Activated CD8-positive, alpha-beta memory T cell treated with anti-CD3 and anti-CD28 coated beads for 36 hours (primary cell): ENCODE results near the gene MACROD2. TPM values are rescaled to one million over a fixed set of nuclear protein-coding genes. Genes with fewer than 3 reads are reported as not detected.

Experiments
- CTCF ChIA-PET: fragments of 350-600 bp; sonication (Branson Sonifier 250); formaldehyde crosslinking; loops from one replicate; lab custom pipeline; 2021; ENCODE audit warnings: antibody characterized with exemption; lab: Charles Lee
- POLR2A ChIA-PET: fragments of 350-600 bp; sonication (Branson Sonifier 250); formaldehyde crosslinking; loops from one replicate; lab custom pipeline; 2021; ENCODE audit warnings: antibody characterized with exemption; lab: Charles Lee
- total RNA-seq, 2 experiments: library from RNA; stranded (reverse); gene quantifications; one replicate each; pipeline ENCODE4 v1.2.3, GENCODE V29; 2021

Gene MACROD2
- total RNA-seq, 2 experiments from 2014 or later, result not detected

DNA sequence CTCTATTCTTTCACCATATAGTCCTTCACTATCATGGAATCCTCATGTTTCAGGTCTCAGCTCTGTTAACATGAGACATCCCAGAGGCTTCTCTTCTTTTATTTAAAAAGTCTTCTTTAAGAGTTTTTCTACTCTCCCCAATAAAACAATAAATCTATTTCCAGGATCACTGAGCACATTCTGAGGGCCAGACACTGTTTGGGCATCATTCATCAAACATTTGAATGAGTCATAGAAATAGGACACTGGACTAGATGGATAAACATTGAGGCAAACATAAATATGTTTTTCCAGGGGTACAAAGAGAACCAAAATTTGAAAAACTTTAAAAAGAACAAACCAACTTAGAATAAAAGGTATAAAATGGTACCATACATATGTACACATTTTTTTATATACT, 2023.6 kb downstream of the MACROD2 start:
- POLR2A ChIA-PET, result no interaction called here
- CTCF ChIA-PET, result no interaction called here

DNA sequence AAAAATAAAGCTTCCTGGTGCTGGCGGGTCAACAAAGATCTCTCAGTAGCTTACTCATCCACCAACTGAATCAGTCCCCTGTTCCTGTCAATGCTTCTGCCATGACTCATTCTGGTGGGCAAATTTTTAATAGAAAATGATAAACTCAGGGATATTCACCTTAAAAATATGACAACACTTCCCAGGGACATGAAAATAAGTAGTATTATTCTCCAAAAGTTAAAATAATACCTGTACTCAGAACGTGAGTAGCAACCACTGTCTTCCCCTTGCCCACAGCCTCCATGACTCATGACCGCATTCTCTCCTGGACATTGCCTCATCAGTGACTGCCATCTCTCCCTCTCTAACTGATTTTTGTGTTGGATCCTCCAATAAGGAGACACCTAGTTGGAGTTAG, 2025.7 kb downstream of the MACROD2 start:
- ChIA-PET POLR2A (no interaction called here), CTCF (no interaction called here)

DNA sequence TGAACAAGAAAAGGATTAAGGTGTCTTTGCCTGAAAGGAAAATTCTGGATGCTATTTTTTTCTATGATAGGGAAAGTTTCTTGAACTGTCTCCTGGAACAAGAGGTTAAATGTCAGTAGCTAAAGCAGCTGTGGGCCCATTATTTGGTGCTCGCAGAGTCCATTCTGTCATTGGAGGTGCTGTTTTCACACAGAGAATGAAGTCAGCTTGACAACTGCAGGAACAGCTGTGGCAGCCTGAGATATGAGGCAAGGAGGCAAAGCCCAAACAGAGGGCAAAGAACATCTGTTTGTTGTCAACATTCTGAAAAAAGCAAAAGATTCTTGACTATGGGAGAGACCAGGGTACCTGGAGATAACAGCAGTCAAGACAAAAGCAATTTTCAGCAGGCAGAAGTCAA, 2029.8 kb downstream of the MACROD2 start:
- POLR2A ChIA-PET, result no interaction called here
- CTCF ChIA-PET, result no interaction called here

DNA sequence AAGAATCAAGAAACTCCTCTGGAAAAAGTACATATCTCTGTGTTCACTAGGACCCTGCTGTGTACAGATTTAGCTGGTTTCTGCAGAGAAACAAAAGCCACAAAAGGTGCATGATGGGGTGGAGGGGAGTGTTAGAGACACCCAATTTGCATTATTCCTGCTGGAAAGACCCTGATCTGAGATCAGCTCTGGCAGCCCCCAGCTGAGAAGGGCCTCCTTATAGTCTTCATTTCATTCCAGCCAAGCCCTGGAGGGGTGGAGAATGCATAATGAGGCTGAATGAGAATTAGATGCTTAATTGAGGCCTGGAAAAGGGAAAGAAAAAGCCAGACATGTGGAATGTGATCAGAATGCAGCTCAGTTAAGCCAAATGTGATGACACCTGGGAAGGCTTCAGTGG, 2032.4 kb downstream of the MACROD2 start:
- CTCF ChIA-PET, result no interaction called here
- POLR2A ChIA-PET, result no interaction called here

DNA sequence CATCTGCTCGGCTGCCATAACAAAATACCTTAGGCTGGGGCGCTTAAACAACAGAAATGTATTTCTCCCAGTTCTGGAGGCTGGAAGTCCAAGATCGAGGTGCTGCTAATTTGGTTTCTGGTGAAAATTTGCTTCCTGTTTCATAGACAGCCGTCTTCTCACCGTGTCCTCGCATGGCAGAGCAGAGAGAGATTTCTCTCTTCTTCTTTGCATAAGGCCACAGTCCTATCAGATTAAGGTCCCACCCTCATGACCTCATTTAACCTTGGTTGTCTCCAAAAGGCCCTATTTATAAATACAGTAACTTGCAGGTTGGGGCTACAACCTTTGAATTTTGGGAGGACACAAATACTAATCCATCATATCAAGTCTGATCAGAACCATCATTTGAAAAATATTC, 2033.6 kb downstream of the MACROD2 start:
- ChIA-PET CTCF (no interaction called here), POLR2A (no interaction called here)

DNA sequence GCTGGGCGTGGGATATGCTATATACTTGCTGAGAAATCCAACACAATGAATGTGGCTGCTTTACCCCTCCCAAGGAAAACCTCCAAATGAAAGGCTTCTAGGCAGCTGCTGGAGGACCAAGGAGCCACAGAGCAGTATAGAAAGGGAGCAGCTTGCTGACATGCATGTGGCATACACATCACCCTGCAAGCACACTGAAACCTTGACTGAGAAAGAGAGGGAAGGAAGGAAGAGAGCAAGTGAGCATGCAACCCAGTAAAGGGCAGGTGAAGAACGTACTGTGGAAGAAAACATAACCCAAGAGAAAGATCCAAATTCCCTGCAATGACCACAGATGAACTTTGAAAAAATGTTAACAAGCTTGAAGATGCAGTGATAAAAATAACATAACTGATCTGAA, 2034.9 kb downstream of the MACROD2 start:
- POLR2A ChIA-PET, result no interaction called here
- CTCF ChIA-PET, result no interaction called here

DNA sequence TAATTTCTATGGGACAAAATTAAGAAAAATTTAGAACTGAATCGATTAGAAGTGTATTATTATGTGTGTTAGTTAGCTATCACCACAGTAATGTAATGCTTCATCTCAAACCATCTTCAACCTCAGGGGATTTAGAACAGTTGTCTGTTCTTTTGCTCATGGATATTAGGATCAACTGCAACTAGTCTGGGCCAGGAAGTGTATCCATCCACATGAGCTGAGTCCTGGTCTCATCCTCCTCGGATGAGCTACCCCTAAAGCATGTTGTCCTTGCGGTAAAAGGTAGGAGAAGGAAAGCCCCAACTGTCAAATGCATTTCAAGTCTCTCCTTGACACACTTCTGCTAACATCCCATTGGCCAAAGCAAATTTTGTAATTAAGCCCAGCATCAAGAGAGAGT, 2040.3 kb downstream of the MACROD2 start:
- ChIA-PET POLR2A (no interaction called here), CTCF (no interaction called here)

DNA sequence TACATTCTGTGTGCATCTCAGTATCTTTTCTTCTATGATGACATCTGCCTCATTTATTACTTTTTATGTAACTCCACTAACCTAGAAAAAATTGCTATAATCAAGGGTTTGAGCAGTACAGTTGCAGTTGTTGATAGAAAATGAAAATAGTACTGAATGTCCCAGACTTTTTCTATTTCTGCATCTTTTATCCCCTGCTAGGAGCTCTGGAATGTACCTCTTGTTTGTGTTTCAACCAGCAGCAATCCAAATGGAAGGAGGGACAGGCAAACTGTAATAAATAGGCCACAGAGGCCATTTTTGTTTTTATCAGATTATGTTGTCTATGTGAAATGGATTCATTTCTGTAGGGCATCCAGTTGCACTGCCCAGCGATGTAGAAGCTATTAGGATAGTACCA, 2041.0 kb downstream of the MACROD2 start:
- ChIA-PET CTCF (no interaction called here), POLR2A (no interaction called here)

DNA sequence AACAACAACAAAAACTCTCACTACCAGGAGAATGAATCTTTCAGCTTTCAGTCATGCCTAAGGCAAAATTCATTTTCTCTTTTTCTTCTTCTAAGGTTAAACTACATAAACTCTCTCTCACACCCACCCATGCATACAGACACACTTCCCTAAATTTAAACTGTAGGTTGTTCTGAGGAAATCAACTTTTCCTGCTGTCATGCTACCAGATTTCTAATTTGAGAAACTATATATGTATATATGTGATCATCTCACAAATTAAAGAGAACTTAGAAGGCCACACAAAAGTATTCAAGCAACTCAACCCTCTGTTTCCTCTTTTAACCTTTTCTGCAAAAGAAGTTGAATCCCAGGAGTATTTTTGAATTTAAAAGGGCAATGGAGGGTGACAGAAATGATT, 2045.4 kb downstream of the MACROD2 start:
- ChIA-PET POLR2A (no interaction called here), CTCF (no interaction called here)

DNA sequence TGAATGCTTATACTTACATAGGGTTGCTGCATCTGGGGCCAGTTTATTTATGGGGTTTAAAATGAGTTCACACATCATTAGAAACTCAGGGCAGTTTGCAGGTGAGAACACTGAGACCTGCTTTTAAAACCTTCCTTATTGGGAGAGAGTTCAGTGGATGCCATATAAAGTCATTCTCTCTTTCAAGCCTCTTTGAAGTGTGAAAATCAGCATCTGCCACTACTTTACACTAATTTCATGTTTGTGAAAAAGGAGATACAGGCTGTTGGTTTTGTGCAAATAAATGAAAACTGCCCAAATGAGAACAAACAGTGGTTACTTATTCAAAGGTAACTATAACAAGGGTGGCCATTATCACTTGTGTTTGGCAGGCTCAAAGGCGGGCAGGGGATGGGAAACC, 2047.4 kb downstream of the MACROD2 start:
- ChIA-PET CTCF (no interaction called here), POLR2A (no interaction called here)

DNA sequence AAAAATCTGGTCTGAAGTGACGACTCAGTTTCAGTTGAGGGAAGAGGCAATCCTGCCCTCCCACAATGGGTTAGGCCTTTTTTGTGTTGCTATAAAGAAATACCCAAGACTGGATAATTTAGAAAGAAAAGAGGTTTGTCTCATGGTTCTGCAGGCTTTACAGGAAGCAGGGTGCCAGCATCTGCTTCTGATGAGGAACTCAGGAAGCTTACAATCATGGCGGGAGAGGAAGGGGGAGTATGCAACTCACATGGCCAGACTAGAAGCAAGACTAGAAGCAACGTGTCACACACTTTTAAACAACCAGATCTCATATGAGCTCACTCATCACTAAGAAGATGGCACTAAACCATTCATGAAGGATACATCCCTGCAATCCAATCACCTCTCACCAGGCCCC, 2048.6 kb downstream of the MACROD2 start:
- CTCF ChIA-PET, result no interaction called here

DNA sequence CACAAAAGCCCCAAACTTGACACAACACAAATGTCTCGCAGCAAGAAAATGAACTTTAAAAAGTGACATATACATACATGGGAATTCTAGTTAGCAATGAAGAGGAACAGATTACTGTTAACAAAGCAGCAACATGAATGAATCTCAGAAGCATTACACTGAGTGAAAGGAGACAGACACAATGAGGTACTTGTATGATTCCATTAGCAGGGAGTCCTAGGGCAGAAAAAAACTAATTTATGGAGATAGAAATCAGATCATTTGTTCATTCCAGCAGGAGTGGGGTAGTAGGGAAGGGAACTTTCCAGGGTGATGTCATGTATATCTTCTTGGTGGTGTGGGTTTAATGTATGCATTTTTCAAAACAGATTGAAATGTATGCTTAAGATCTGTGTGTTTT, 2053.6 kb downstream of the MACROD2 start:
- ChIA-PET POLR2A (no interaction called here), CTCF (no interaction called here)

More for the DNA sequence above, 2048.6 kb downstream of the MACROD2 start:
- POLR2A ChIA-PET, result no interaction called here

DNA sequence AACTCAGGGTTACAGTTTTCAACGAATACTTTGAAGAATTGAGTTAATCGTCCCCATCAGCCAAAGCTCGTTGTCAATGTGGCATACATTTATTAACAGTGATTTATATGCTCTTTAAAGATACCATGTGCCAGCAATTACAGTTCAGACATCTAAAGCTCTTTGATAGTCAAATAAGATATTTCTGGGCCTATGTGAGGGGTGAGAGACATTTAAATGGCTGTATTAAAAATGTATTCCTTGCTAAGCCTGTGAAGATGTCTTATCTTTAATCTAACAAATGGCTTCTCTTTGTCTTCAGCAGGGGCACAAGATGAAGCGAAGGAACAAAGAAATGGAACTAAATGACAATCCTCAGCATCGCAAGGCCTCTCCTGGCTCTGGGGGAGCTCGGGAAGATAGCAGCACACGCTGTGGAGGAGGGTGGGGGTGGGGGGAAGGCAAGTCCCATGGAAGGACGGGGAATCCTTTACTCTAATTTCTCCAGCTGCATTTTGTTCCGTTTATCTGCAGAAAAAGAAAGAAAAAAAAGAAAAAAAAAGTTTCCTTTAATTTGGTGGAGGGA, 2054.3 kb downstream of the MACROD2 start:
- CTCF ChIA-PET, result no interaction called here
- POLR2A ChIA-PET, result no interaction called here

DNA sequence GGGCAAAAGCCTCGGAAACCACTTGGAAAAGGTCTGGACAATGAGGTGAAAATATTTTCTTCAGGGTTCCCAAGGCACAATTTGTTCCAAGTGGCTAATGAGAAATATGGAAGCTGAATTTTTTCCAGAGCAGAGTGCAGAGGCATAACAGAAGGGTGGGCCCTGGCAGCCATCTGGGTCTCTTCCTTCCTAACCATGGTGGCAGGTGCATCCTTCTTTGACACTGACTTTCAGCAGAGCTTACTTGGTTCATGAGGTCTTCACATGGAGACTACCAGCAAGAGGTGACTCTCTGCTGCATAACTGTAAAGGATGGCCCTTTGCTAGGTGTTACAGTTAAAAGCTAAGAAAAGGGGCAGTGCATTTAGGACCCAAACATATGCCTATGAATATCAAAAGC, 2055.1 kb downstream of the MACROD2 start:
- POLR2A ChIA-PET, result no interaction called here
- CTCF ChIA-PET, result no interaction called here

DNA sequence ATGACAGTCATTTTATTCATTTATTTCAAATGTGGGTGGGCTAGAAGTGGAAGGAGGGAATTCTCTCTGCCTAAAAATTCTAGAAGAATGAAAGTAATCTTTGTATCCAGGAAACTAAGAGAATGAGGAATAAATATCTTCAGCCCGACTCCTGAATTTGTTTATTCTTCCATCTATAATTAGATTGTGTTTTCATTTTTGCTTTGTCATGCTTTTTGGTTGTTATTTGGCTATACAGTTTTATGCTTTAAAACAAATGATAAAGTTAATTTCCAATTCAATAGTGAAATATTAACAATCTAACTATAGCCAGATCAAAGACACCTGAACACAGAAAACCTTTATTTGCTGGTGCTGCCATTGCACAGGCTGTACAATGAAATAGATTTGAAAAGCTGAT, 2056.7 kb downstream of the MACROD2 start:
- POLR2A ChIA-PET, result no interaction called here
- CTCF ChIA-PET, result no interaction called here

DNA sequence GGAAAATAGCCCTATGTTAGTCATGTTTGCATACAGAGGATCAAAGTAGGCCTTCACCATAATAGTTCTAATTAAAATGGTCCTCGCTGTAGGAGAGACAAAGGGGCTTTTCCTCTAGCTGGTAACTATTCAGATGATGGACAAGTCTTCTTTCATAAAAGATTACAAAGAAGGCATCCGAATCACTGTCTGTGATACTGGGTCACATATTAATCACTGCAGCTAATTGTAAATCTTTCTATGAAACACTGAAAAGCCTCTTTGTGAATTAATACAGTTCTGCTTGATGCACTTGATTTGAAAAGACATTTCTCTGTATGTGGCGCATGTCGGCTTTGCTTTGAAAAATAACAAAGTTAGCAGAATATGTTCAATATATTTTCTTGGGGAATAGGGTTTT, 2057.1 kb downstream of the MACROD2 start:
- CTCF ChIA-PET, result no interaction called here
- POLR2A ChIA-PET, result no interaction called here

DNA sequence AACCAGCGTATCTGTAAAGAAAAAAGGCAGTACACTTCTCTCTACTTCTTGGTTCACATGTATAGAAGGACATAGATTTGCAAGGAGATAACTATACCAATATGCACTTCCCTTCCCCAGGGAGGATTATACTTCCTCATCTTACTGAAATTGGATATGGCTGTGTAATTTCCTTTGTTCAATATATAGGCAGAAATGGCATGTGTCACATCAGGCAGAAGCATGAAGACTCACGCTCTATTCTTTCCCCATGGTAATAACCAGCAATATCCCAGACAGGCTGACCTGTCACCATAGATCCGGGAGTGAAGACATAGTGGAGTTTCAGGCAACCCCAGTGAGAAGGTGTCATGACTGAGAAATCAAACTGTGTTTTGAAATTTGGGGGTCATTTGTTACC, 2059.7 kb downstream of the MACROD2 start:
- POLR2A ChIA-PET, result no interaction called here
- CTCF ChIA-PET, result no interaction called here

DNA sequence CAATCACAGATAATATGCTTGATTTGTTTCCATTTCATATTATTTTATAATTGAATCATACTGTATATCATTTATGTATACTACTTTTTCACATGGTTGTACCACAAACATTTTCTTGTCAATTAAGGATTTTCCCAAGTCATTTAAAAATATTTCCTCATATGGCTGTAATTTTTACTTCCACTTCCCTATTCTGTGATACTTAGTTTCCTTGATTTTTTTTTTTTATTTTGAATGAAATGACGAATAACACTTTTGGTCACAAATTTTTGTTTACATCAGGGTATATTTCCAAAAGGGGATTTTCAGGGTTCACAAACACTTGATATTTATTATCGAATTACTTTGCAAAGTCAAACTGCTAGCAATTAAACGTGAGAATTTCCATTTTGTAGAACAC, 2062.3 kb downstream of the MACROD2 start:
- POLR2A ChIA-PET, result no interaction called here
- CTCF ChIA-PET, result no interaction called here

DNA sequence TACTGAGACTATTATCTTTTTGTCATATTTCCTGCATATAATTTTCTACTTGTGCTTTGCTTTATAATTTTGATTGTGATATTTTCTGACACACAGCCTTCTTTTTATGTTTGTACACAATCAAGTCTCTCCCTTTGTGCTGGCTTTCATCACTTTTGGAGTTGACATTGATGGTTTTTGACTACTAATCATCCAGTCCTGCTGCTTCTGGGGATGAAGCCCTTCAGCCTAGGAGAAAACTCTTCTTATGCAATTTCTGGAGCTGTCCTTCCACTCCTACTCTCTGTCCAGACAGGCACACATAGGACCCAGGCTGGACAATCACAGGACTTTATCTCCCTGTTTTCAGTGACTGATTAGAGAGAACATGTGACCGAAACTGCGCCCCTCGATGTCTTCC, 2063.0 kb downstream of the MACROD2 start:
- CTCF ChIA-PET, result no interaction called here
- POLR2A ChIA-PET, result no interaction called here

DNA sequence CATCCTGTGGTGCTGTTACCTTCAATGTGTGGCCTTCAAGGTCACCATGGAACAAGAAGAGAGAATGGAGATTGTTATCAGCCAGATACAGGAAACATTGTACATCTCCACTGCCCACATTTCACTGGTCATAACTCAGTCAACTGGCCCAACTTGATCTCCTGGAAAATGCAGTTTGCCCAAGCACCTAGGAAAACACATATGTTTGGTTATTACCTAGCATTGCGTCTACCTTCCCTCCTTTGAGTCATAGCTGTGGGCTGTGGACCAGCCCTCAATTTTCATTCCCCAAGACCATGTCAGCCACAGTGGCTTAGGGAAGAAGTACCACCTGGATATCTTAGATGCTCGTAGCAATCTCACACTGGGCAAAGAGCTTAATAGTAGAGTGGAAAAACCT, 2064.5 kb downstream of the MACROD2 start:
- POLR2A ChIA-PET, result no interaction called here

DNA sequence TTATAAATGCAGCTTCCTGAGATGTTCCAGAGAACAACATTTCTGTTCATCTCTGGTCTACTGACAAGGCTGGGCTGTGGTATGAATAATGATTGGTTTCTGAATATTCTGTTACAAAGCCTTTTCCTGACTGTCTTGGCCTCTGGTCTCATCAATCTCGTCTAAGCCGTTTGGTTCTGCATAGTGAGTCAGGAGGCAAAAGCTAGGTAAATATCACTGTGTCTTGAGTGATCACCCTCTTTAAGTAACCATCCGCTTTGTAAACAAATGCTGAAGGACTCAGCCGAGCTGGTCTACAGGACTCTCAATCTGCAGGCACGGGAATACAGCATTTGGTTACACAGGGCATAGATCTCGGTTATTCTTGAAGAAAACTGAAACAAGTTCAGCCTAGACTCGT, 2066.0 kb downstream of the MACROD2 start:
- ChIA-PET POLR2A (no interaction called here), CTCF (no interaction called here)

More for the DNA sequence above, 2064.5 kb downstream of the MACROD2 start:
- CTCF ChIA-PET, result no interaction called here
